22Rv1 (cell line): ENCODE results near the gene RHOB.
A peak's percentile ranks its signal among the peaks of the same experiment; 100 is the strongest.
"Not testable (repeated sequence)": the region's sequence is repeated elsewhere in the genome, so short reads cannot be mapped to it uniquely, and the experiment has no call there.

ENCODE experiments used
- H3K27ac ChIP-seq: fragments of 450-650 bp; 2 replicates; pipeline ENCODE4 v1.5.1; 2017
- ZFX ChIP-seq: fragments of 450-650 bp; IDR thresholded peaks from 2 replicates; pipeline ENCODE4 v1.6.1; 2017; ENCODE audit warnings: antibody characterized with exemption, borderline replicate concordance
- TF ChIP-seq, protein P1 (sequence below): fragments of 450-650 bp; IDR thresholded peaks from 2 replicates; pipeline ENCODE4 v1.5.1; 2017; ENCODE audit warnings: mild to moderate bottlenecking

Gene RHOB

DNA sequence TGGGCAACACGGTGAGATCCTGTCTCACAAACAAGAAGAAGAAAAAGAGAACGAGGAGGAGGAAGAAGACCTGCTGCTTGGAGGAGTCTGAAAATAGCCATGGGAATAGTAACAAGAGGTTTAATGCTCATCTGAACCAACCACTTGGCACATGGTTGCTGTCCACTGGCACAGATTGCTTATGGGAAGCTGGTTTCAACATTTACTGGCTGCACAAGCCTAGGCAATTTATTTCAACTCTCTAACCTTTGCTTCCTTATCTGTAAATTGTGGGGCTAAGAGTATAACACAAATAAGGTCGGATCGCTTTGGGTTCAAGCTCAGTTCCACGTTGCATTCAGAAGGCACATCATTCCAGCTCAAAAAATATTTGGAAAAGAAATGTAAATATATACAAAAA lies 14.2 kb upstream of the RHOB start:
- TF ChIP-seq, protein P1, sequence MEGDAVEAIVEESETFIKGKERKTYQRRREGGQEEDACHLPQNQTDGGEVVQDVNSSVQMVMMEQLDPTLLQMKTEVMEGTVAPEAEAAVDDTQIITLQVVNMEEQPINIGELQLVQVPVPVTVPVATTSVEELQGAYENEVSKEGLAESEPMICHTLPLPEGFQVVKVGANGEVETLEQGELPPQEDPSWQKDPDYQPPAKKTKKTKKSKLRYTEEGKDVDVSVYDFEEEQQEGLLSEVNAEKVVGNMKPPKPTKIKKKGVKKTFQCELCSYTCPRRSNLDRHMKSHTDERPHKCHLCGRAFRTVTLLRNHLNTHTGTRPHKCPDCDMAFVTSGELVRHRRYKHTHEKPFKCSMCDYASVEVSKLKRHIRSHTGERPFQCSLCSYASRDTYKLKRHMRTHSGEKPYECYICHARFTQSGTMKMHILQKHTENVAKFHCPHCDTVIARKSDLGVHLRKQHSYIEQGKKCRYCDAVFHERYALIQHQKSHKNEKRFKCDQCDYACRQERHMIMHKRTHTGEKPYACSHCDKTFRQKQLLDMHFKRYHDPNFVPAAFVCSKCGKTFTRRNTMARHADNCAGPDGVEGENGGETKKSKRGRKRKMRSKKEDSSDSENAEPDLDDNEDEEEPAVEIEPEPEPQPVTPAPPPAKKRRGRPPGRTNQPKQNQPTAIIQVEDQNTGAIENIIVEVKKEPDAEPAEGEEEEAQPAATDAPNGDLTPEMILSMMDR = no peak
- TF ChIP-seq ZFX = no peak
- H3K27ac ChIP-seq = no peak overlapping the region

DNA sequence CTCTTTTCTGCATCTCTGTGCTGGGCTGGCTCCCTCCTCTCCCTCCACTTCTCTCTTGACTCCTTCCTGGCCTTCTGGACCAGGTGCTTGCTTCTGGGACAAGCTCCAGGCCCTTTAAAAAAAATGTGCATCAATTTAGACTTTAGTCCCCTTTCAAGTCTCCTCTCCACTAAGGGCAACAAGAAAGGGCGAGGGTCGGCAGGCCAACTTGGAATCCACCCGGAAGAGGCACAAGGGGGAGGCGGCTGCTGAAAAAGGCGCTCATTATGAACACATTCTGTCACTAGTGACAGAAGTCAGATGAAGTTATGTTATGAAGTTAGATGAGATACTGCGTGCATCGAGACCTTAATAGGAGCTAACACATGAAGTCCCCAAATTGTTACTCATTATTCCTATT lies 13.6 kb upstream of the RHOB start:
- H3K27ac ChIP-seq = no peak overlapping the region
- TF ChIP-seq, protein P1 = no peak
- no peak for TF ChIP-seq ZFX

DNA sequence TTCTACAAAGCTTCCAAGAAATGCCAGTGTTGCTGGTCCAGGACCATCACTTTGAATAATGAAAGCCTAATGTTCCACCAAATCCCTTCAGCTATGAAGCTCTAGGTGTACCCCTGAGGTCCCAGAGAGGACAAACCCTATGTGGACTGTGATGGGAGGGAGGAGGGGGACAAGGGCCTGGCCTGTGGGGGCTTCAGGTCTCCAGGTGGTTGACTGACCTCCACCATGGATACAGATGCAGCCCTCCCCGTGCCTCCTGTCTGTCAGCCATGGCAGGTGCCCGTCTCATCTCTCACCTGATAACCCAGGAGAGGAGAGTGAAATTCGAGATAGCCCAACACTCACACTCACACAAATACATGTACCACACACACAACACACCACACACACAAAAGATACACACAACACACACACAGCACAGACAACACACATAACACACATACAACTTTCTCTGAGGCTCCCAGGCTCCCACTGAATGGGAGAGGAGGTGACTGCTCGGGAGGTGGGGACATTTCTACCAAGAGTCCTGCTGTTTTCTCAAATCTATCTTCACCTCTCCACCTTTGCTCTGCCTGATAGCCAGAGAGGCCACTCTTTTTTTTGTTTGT lies 12.8 kb upstream of the RHOB start:
- H3K27ac ChIP-seq = no peak overlapping the region
- no peak for TF ChIP-seq ZFX
- TF ChIP-seq, protein P1 = no peak

DNA sequence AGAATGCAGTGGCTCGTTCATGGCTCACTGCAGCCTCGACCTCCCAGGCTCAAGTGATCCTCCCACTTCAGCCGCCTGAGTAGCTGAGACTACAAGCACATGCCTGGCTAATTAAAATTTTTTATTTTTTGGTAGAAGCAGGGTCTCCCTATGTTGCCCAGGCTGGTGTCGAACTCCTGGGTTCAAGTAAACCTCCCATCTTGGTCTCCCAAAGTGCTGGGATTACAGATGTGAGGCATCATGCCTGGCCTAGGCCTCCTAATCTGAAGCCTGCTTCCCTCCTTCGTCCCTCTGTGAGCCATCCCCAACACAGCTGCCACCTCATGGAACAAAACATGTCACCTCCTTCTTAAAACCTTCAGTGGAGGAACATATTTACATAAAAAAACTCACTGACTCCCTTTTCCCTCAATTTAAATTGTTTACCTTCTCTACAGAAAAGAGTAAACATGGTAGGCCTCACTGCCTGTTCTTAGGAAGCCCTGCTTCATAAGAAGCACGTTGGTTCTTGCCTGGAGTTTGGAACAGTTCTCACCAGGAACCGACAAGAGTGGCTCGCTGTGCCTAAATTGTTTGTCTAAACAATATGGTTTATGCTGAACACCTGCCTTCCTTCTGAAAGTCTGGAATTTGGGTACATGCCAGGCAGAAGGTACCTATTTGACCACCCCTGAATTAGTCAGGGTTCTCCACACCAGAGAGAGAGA lies 12.1 kb upstream of the RHOB start:
- TF ChIP-seq, protein P1 = no peak
- TF ChIP-seq ZFX = no peak

DNA sequence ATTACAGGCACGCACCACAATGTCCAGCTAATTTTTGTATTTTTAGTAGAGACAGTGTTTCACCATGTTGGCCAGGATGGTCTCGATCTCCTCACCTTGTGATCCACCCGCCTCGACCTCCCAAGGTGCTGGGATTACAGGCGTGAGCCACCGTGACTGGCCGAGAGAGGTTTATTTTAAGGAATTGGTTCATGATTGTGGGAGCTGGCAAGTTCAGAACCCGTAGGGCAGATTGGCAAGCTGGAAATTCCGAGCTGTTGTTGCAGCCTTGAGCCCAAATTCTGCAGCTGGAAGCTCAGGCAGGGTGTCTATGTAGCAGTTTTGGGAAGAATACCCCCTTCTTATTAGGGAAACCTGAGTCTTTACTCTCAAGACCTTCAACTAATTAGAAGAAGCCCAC lies 11.4 kb upstream of the RHOB start:
- not testable (repeated sequence) for H3K27ac ChIP-seq

More for the DNA sequence above, 12.1 kb upstream of the RHOB start:
- peak overlapping the region; percentile 35; the same call in 1 of the 2 replicates for H3K27ac ChIP-seq

DNA sequence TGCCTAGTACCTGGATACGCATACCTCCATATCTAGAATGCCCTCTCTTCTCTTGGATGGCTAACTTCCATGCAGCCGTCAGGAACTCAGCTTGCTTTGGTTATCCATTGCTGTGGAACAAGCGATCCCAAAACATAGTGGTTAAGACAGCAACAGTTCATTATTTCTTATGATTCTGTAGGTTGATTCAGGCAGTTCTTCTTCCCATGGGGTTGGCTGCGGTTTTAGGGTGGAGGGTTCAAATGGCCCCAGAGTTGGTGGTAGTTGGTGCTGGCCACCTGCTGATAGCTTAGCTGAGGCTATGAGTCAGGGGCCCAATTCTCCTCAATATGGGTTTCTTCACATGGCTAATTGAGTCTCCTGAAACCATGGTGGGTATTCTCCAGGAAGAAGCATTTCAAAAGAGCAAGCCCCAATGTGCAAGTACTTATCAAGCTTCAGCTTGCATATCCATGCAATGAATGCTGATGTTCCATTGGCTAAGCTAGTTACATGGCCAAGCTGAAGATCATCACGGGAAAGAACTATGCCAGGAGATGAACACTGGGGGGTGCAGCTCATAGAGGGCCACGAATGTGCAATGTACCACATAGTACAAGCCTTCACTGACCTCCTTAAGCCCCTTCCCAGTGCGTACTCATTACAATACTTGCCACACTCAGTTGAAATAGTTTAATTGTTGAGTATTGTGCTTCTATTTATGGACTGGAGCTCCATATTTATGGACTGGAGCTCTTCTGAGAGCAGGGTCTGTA lies 10.0 kb upstream of the RHOB start:
- no peak overlapping the region for H3K27ac ChIP-seq
- no peak for TF ChIP-seq ZFX
- TF ChIP-seq, protein P1 = no peak

DNA sequence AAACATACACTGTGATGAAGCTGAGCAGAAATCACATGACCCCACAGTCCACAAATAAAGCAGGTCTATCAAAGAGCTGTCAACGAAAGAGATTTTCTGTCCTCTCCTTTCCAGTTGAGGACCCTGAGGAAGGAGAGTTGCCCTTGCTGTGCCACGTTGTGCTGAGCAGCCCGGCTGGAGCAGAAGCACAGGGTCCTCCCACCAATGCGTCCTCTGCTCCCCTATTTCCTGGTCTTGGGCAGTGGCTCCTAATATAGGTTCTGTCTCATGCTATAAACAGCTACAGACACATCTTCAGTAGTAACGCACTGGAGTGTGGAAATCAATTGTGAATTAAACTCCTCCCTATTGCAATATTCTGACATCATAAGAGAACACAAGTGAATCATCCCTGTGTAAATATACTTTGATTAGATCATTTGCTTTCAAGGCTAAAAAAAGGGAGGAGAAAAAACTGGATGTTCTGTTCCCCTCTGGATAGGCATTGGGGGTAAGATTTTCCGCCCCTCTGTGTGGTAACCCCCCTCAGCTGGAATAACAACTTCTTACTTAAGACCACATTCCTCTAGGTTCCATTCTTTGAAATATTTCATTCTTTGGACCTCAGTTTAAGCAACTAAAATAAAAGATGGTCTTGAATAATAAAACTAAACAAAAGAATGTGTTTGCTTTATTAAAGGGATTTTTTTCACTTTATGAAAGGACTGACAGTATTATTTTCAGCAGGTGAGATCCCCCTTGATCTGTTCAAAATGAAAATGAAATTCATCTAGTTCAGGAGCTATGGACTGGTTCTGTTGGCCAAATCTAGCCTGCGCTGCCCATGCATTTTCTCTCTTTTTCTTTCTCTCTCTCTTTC lies 8.3 kb upstream of the RHOB start:
- no peak for TF ChIP-seq ZFX
- TF ChIP-seq, protein P1 = no peak
- peak overlapping the region; percentile 83 for H3K27ac ChIP-seq
